Chondrocyte (in vitro differentiated cells): ENCODE data around the gene RGS6. TPM values are rescaled to one million over a fixed set of nuclear protein-coding genes. Genes with fewer than 3 reads are reported as not detected.

ENCODE experiments used
- DNase-seq: peaks from one replicate; pipeline ENCODE4 v3.0.0; 2021; ENCODE audit warnings: mixed read lengths, low spot score
- H3K27ac Mint-ChIP-seq: one replicate; pipeline ENCODE4 v1.8.0; 2021; ENCODE audit warnings: mild to moderate bottlenecking, moderate library complexity, mixed read lengths; ENCODE audit not compliant: unreplicated experiment
- H3K27me3 Mint-ChIP-seq: 2 replicates; pipeline ENCODE4 v1.8.0; 2021; ENCODE audit warnings: low read depth, mixed read lengths
- H3K36me3 Mint-ChIP-seq: 2 replicates; pipeline ENCODE4 v1.8.0; 2021; ENCODE audit warnings: low read depth, mixed read lengths
- H3K4me1 Mint-ChIP-seq: 2 replicates; pipeline ENCODE4 v1.8.0; 2021; ENCODE audit warnings: low read depth, mild to moderate bottlenecking, mixed read lengths
- H3K4me3 Mint-ChIP-seq: one replicate; pipeline ENCODE4 v1.8.0; 2021; ENCODE audit warnings: mild to moderate bottlenecking, moderate library complexity, mixed read lengths; ENCODE audit not compliant: unreplicated experiment
- H3K9me3 Mint-ChIP-seq: 2 replicates; pipeline ENCODE4 v1.8.0; 2021; ENCODE audit warnings: low read depth, mixed read lengths
- CTCF ChIP-seq: fragments of 200-600 bp; sonication (generic); IDR thresholded peaks from 2 replicates; pipeline ENCODE4 v1.5.0; 2021; ENCODE audit warnings: antibody characterized with exemption, mild to moderate bottlenecking, moderate library complexity
- total RNA-seq: library from RNA; stranded (reverse); gene quantifications from 3 replicates; pipeline ENCODE4 v1.2.1, GENCODE V29; 2021

RGS6 gene
- total RNA-seq, 1 donor from 2014 or later = 0.12 TPM

- DNase-seq = no peak
- H3K4me3 Mint-ChIP-seq = no peak overlapping the region
- peaks cover 10% of the 10 kb centered on the region for H3K4me1 Mint-ChIP-seq
- TF ChIP-seq CTCF = no peak
- H3K9me3 Mint-ChIP-seq = peaks cover 20% of the 10 kb centered on the region
- peaks cover 7% of the 10 kb centered on the region for H3K36me3 Mint-ChIP-seq
- H3K27me3 Mint-ChIP-seq = no peaks in the 10 kb centered on the region
- H3K27ac Mint-ChIP-seq = no peak overlapping the region
Observed at GRCh38 chr14:72519543-72519942, 587.3 kb downstream of the RGS6 start.

GRCh38 chr14:72521045-72521444 lies 588.8 kb downstream of the RGS6 start:
- no peak for DNase-seq
- peaks cover 20% of the 10 kb centered on the region for H3K9me3 Mint-ChIP-seq
- H3K27ac Mint-ChIP-seq = no peak overlapping the region
- peaks cover 7% of the 10 kb centered on the region for H3K36me3 Mint-ChIP-seq
- TF ChIP-seq CTCF = no peak
- H3K27me3 Mint-ChIP-seq = no peaks in the 10 kb centered on the region
- H3K4me1 Mint-ChIP-seq = peaks cover 20% of the 10 kb centered on the region
- no peak overlapping the region for H3K4me3 Mint-ChIP-seq

- TF ChIP-seq CTCF = no peak
- Mint-ChIP-seq H3K4me3 (no peak overlapping the region), H3K9me3 (peaks cover 20% of the 10 kb centered on the region), H3K36me3 (peaks cover 7% of the 10 kb centered on the region), H3K27ac (no peak overlapping the region), H3K27me3 (no peaks in the 10 kb centered on the region), H3K4me1 (peaks cover 21% of the 10 kb centered on the region)
- no peak for DNase-seq
Observed at GRCh38 chr14:72521968-72522741, 589.9 kb downstream of the RGS6 start.

- Mint-ChIP-seq H3K27me3 (no peaks in the 10 kb centered on the region), H3K4me1 (peaks cover 21% of the 10 kb centered on the region), H3K9me3 (peaks cover 20% of the 10 kb centered on the region), H3K4me3 (no peak overlapping the region), H3K36me3 (peaks cover 7% of the 10 kb centered on the region), H3K27ac (no peak overlapping the region)
- no peak for DNase-seq
- no peak for TF ChIP-seq CTCF
Observed at GRCh38 chr14:72522847-72523246, 590.6 kb downstream of the RGS6 start.

GRCh38 chr14:72523424-72524294 lies 591.4 kb downstream of the RGS6 start:
- no peak for TF ChIP-seq CTCF
- Mint-ChIP-seq H3K27ac (no peak overlapping the region), H3K9me3 (peaks cover 20% of the 10 kb centered on the region), H3K36me3 (peaks cover 7% of the 10 kb centered on the region), H3K4me1 (peaks cover 25% of the 10 kb centered on the region), H3K4me3 (no peak overlapping the region), H3K27me3 (no peaks in the 10 kb centered on the region)
- DNase-seq = no peak
